ENCODE data around the gene ADAMTS17.

ADAMTS17 gene

GRCh38 chr15:100018191-100018590 is 323.6 kb downstream of the ADAMTS17 start:
- DNase-seq, result no peak

GRCh38 chr15:100017140-100017539 is 324.6 kb downstream of the ADAMTS17 start:
- DNase-seq, result no peak

- DNase-seq, result no peak
These were observed 325.1 kb downstream of the ADAMTS17 start for GRCh38 chr15:100016632-100017031.

- no peak for DNase-seq
These were observed 330.5 kb downstream of the ADAMTS17 start for GRCh38 chr15:100011235-100011634.

GRCh38 chr15:100009372-100009771 is 332.4 kb downstream of the ADAMTS17 start:
- DNase-seq, result no peak

GRCh38 chr15:100008258-100008657 is 333.5 kb downstream of the ADAMTS17 start:
- no peak for DNase-seq

- DNase-seq, result no peak
These were observed 334.2 kb downstream of the ADAMTS17 start for GRCh38 chr15:100007609-100008008.

- DNase-seq, result no peak
These were observed 336.1 kb downstream of the ADAMTS17 start for GRCh38 chr15:100005715-100006114.

- no peak for DNase-seq
These were observed 336.8 kb downstream of the ADAMTS17 start for GRCh38 chr15:100005013-100005412.

GRCh38 chr15:100002787-100003536 is 338.8 kb downstream of the ADAMTS17 start:
- no peak for DNase-seq

GRCh38 chr15:100002086-100002620 is 339.6 kb downstream of the ADAMTS17 start:
- no peak for DNase-seq

GRCh38 chr15:100001405-100001804 is 340.4 kb downstream of the ADAMTS17 start:
- no peak for DNase-seq

- no peak for DNase-seq
These were observed 342.3 kb downstream of the ADAMTS17 start for GRCh38 chr15:99999282-100000070.

GRCh38 chr15:99998661-99999101 is 343.1 kb downstream of the ADAMTS17 start:
- no peak for DNase-seq

- no peak for DNase-seq
These were observed 344.6 kb downstream of the ADAMTS17 start for GRCh38 chr15:99997112-99997651.

- DNase-seq, result no peak
These were observed 345.1 kb downstream of the ADAMTS17 start for GRCh38 chr15:99996660-99997059.

GRCh38 chr15:99995543-99995942 is 346.2 kb downstream of the ADAMTS17 start:
- no peak for DNase-seq

- DNase-seq, result no peak
These were observed 346.9 kb downstream of the ADAMTS17 start for GRCh38 chr15:99994849-99995248.

- DNase-seq, result no peak
These were observed 348.1 kb downstream of the ADAMTS17 start for GRCh38 chr15:99993681-99994131.

- no peak for DNase-seq
These were observed 348.5 kb downstream of the ADAMTS17 start for GRCh38 chr15:99993262-99993661.

- no peak for DNase-seq
These were observed 349.1 kb downstream of the ADAMTS17 start for GRCh38 chr15:99992611-99993231.

- no peak for DNase-seq
These were observed 352.7 kb downstream of the ADAMTS17 start for GRCh38 chr15:99989095-99989494.

- DNase-seq, result no peak
These were observed 354.1 kb downstream of the ADAMTS17 start for GRCh38 chr15:99987701-99988100.
